ENCODE measurements around the gene SEPTIN12.
A peak's percentile ranks its signal among the peaks of the same experiment; 100 is the strongest.

The SEPTIN12 gene

GRCh38 chr16:4820652-4821051 lies 32.5 kb upstream of the SEPTIN12 start:
- no peak overlapping the region for H3K9ac ChIP-seq (ENCODE audit: low read length in 2 of 2)
- H3K27me3 ChIP-seq (ENCODE audit: control insufficient read depth in 1 of 2, insufficient read depth in 2 of 2, low read length in 2 of 2) = no peaks in the 10 kb centered on the region
- no peak overlapping the region for H3K27ac ChIP-seq (ENCODE audit: low read length)
- peaks cover 39 to 53% of the 10 kb centered on the region in 2 donors for H3K36me3 ChIP-seq (ENCODE audit: control insufficient read depth in 2 of 2, insufficient read depth in 2 of 2, low read length in 2 of 2)
- H3K9me3 ChIP-seq (ENCODE audit: control insufficient read depth in 2 of 2, low read length in 2 of 2) = no peaks in the 10 kb centered on the region
- H3K4me1 ChIP-seq (ENCODE audit: control insufficient read depth, insufficient read depth, low read length) = no peaks in the 10 kb centered on the region
- H3K4me3 ChIP-seq (ENCODE audit: low read length in 2 of 2) = no peak overlapping the region

GRCh38 chr16:4814542-4815173 lies 26.5 kb upstream of the SEPTIN12 start:
- Histone ChIP-seq H3K27me3 (ENCODE audit: control insufficient read depth in 1 of 2, insufficient read depth in 2 of 2, low read length in 2 of 2) (no peaks in the 10 kb centered on the region), H3K9ac (ENCODE audit: low read length in 2 of 2) (peak overlapping the region; percentile 16 to 37), H3K4me1 (ENCODE audit: control insufficient read depth, insufficient read depth, low read length) (peaks cover 17% of the 10 kb centered on the region), H3K36me3 (ENCODE audit: control insufficient read depth in 2 of 2, insufficient read depth in 2 of 2, low read length in 2 of 2) (peaks cover 17 to 37% of the 10 kb centered on the region in 2 donors), H3K9me3 (ENCODE audit: control insufficient read depth in 2 of 2, low read length in 2 of 2) (no peaks in the 10 kb centered on the region), H3K4me3 (ENCODE audit: low read length in 2 of 2) (peak overlapping the region in 1 of 2 donors; percentile 29), H3K27ac (ENCODE audit: low read length) (peak overlapping the region; percentile 92)

DNA sequence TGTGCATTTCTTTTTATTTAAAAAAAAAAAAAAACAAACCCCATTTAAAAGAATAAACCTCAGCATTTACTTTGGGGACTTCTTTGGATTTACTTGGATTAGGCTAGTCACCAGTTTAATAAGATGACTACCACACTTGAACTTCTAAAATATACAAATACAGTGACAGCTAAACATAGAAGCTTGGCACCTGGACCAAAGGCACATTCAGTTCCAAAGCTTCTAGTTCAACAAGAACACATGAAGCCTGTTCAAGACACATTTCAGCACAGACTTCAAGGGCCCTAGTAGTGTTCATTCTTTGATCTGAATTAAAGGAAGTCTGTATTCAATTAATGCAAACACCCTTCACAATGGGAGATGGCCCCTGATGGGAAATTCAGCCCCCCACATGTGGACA lies 25.9 kb upstream of the SEPTIN12 start:
- H3K36me3 ChIP-seq (ENCODE audit: control insufficient read depth in 2 of 2, insufficient read depth in 2 of 2, low read length in 2 of 2) = peaks cover 15 to 34% of the 10 kb centered on the region in 2 donors
- H3K4me1 ChIP-seq (ENCODE audit: control insufficient read depth, insufficient read depth, low read length) = peaks cover 17% of the 10 kb centered on the region
- H3K27me3 ChIP-seq (ENCODE audit: control insufficient read depth in 1 of 2, insufficient read depth in 2 of 2, low read length in 2 of 2) = no peaks in the 10 kb centered on the region
- H3K27ac ChIP-seq (ENCODE audit: low read length) = peak overlapping the region; percentile 92
- no peak overlapping the region for H3K4me3 ChIP-seq (ENCODE audit: low read length in 2 of 2)
- no peaks in the 10 kb centered on the region for H3K9me3 ChIP-seq (ENCODE audit: control insufficient read depth in 2 of 2, low read length in 2 of 2)
- H3K9ac ChIP-seq (ENCODE audit: low read length in 2 of 2) = peak overlapping the region; percentile 16 to 37

DNA sequence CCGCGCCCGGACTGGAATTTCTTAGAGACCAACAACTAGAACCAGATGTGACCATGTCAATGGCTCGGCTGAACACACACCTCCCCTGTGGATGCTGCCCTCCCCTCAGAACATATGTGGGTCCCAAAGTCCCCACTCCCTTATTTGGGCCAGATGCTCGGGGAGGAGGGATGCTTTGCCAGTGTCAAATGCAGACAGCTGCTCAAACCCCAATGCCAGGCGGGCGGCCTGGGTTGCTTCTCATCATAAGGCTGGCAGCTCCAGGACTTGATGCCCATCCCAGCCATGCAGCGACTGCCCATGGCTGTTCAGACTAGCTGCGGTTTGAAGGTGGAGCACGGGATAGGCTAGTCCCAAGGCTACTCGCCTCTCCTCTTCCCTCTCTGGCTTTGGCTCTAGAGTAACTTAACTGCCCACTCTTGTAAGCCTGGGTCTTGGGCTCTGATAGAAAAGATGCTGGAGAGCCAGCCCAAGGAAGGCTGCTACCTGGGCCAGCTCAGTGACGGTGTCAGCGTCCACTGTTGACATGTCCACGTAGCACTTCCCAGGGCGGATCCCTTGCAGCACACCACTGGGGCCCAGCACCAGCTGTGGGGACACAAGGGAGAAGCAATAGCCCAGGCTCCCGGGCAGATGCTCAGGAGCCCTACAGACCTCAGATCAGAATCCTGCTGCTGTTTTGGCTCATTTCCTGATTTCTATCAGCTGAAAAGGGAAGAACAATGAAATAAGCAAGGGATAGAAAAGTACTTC lies 25.3 kb upstream of the SEPTIN12 start:
- peak overlapping the region in 1 of 2 donors; percentile 42 for H3K9ac ChIP-seq (ENCODE audit: low read length in 2 of 2)
- peak overlapping the region in 1 of 2 donors; percentile 16 for H3K4me3 ChIP-seq (ENCODE audit: low read length in 2 of 2)
- peaks cover 15 to 28% of the 10 kb centered on the region in 2 donors for H3K36me3 ChIP-seq (ENCODE audit: control insufficient read depth in 2 of 2, insufficient read depth in 2 of 2, low read length in 2 of 2)
- H3K4me1 ChIP-seq (ENCODE audit: control insufficient read depth, insufficient read depth, low read length) = peaks cover 17% of the 10 kb centered on the region
- no peaks in the 10 kb centered on the region for H3K9me3 ChIP-seq (ENCODE audit: control insufficient read depth in 2 of 2, low read length in 2 of 2)
- no peaks in the 10 kb centered on the region for H3K27me3 ChIP-seq (ENCODE audit: control insufficient read depth in 1 of 2, insufficient read depth in 2 of 2, low read length in 2 of 2)
- H3K27ac ChIP-seq (ENCODE audit: low read length) = peak overlapping the region; percentile 92

GRCh38 chr16:4811773-4812172 lies 23.6 kb upstream of the SEPTIN12 start:
- peak overlapping the region; percentile 37 for H3K27ac ChIP-seq (ENCODE audit: low read length)
- peaks cover 19 to 25% of the 10 kb centered on the region in 2 donors for H3K36me3 ChIP-seq (ENCODE audit: control insufficient read depth in 2 of 2, insufficient read depth in 2 of 2, low read length in 2 of 2)
- no peaks in the 10 kb centered on the region for H3K9me3 ChIP-seq (ENCODE audit: control insufficient read depth in 2 of 2, low read length in 2 of 2)
- H3K4me1 ChIP-seq (ENCODE audit: control insufficient read depth, insufficient read depth, low read length) = peaks cover 17% of the 10 kb centered on the region
- no peaks in the 10 kb centered on the region for H3K27me3 ChIP-seq (ENCODE audit: control insufficient read depth in 1 of 2, insufficient read depth in 2 of 2, low read length in 2 of 2)
- H3K9ac ChIP-seq (ENCODE audit: low read length in 2 of 2) = no peak overlapping the region
- no peak overlapping the region for H3K4me3 ChIP-seq (ENCODE audit: low read length in 2 of 2)

- no peaks in the 10 kb centered on the region for H3K9me3 ChIP-seq (ENCODE audit: control insufficient read depth in 2 of 2, low read length in 2 of 2)
- H3K4me3 ChIP-seq (ENCODE audit: low read length in 2 of 2) = no peak overlapping the region
- H3K27ac ChIP-seq (ENCODE audit: low read length) = no peak overlapping the region
- H3K9ac ChIP-seq (ENCODE audit: low read length in 2 of 2) = no peak overlapping the region
- H3K27me3 ChIP-seq (ENCODE audit: control insufficient read depth in 1 of 2, insufficient read depth in 2 of 2, low read length in 2 of 2) = no peaks in the 10 kb centered on the region
- H3K4me1 ChIP-seq (ENCODE audit: control insufficient read depth, insufficient read depth, low read length) = peaks cover 17% of the 10 kb centered on the region
- H3K36me3 ChIP-seq (ENCODE audit: control insufficient read depth in 2 of 2, insufficient read depth in 2 of 2, low read length in 2 of 2) = peaks cover 19 to 25% of the 10 kb centered on the region in 2 donors
These were observed 23.1 kb upstream of the SEPTIN12 start for GRCh38 chr16:4811242-4811641.

- peaks cover 15 to 22% of the 10 kb centered on the region in 2 donors for H3K36me3 ChIP-seq (ENCODE audit: control insufficient read depth in 2 of 2, insufficient read depth in 2 of 2, low read length in 2 of 2)
These were observed 18.1 kb upstream of the SEPTIN12 start for GRCh38 chr16:4806280-4806679.

GRCh38 chr16:4805231-4805630 lies 17.1 kb upstream of the SEPTIN12 start:
- no peak overlapping the region for H3K4me3 ChIP-seq (ENCODE audit: low read length in 2 of 2)
- peak overlapping the region; percentile 78 for H3K27ac ChIP-seq (ENCODE audit: low read length)
- peaks cover 30% of the 10 kb centered on the region for H3K4me1 ChIP-seq (ENCODE audit: control insufficient read depth, insufficient read depth, low read length)
- H3K9me3 ChIP-seq (ENCODE audit: control insufficient read depth in 2 of 2, low read length in 2 of 2) = no peaks in the 10 kb centered on the region
- no peak overlapping the region for H3K9ac ChIP-seq (ENCODE audit: low read length in 2 of 2)
- H3K27me3 ChIP-seq (ENCODE audit: control insufficient read depth in 1 of 2, insufficient read depth in 2 of 2, low read length in 2 of 2) = no peaks in the 10 kb centered on the region
- H3K36me3 ChIP-seq (ENCODE audit: control insufficient read depth in 2 of 2, insufficient read depth in 2 of 2, low read length in 2 of 2) = peaks cover 11 to 20% of the 10 kb centered on the region in 2 donors

More at GRCh38 chr16:4806280-4806679, 18.1 kb upstream of the SEPTIN12 start:
- H3K27me3 ChIP-seq (ENCODE audit: control insufficient read depth in 1 of 2, insufficient read depth in 2 of 2, low read length in 2 of 2) = no peaks in the 10 kb centered on the region
- no peak overlapping the region for H3K9ac ChIP-seq (ENCODE audit: low read length in 2 of 2)
- peaks cover 19% of the 10 kb centered on the region for H3K4me1 ChIP-seq (ENCODE audit: control insufficient read depth, insufficient read depth, low read length)
- no peak overlapping the region for H3K27ac ChIP-seq (ENCODE audit: low read length)
- H3K4me3 ChIP-seq (ENCODE audit: low read length in 2 of 2) = no peak overlapping the region
- H3K9me3 ChIP-seq (ENCODE audit: control insufficient read depth in 2 of 2, low read length in 2 of 2) = no peaks in the 10 kb centered on the region

DNA sequence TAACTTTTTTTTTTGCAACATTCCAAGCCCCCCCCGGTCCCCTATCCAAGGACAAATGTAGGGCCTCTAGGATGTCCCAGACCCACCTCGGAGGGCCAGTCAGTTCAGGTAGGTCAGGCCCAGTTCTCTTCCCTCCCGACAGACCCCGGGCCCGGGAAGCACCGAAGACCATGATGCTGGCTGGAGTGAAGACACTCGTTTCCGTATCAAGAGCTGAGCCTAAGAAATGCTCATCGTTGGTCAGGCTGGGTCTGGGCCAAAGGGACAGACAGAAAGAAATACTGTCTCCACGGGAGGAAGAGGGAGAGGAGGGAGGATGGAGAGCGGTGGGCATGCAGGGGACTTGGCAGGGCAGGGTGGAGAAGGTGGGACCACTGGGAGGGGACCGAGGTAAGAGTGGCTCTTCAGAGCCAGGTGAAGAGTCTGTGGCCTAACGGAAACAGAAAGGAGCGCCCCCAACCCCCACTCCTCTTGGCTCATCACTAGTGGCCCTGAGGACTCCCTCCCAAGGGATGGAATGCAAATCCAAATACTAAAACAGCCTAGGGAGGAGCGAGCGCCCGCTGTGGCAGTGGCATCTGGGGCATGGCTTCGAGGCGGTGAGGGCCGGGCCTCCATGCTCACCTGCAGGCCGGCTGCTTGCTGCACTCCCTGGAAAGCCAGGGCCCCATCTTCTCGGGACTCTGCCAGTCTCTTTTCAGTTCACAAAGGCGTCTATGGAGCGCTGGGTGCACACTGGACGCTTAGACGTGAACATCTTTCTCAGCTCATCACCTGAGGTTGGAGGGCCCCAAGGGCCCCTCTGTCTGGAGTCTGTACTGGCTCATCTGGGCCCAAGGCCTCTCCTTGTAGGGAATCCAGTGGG lies 16.0 kb upstream of the SEPTIN12 start:
- Histone ChIP-seq H3K9ac (ENCODE audit: low read length in 2 of 2) (no peak overlapping the region), H3K27me3 (ENCODE audit: control insufficient read depth in 1 of 2, insufficient read depth in 2 of 2, low read length in 2 of 2) (no peaks in the 10 kb centered on the region), H3K4me1 (ENCODE audit: control insufficient read depth, insufficient read depth, low read length) (peaks cover 31% of the 10 kb centered on the region), H3K27ac (ENCODE audit: low read length) (peak overlapping the region; percentile 78), H3K4me3 (ENCODE audit: low read length in 2 of 2) (no peak overlapping the region), H3K9me3 (ENCODE audit: control insufficient read depth in 2 of 2, low read length in 2 of 2) (no peaks in the 10 kb centered on the region), H3K36me3 (ENCODE audit: control insufficient read depth in 2 of 2, insufficient read depth in 2 of 2, low read length in 2 of 2) (peaks cover 18 to 25% of the 10 kb centered on the region in 2 donors)

DNA sequence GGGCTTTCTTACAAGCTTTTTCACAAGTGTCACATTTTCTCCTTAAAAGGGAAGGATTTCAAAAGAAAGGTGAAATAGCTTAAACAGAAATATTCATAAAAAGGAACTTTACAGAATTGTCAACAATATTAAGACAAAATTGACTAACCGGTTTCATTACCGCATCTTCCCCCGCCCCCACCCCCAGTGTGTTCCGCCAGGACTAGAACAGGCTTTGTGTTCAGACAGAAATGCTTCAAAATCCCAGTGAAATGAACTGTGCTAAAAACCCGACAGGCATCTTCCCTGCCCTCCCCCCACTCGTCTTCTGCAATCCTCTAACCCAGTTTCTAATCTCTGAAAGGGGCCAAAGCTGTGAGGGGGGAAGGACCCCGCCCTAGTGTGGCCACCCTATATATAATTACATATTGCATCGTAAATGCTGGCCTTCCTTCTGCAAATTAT lies 15.3 kb upstream of the SEPTIN12 start:
- peaks cover 23 to 27% of the 10 kb centered on the region in 2 donors for H3K36me3 ChIP-seq (ENCODE audit: control insufficient read depth in 2 of 2, insufficient read depth in 2 of 2, low read length in 2 of 2)
- H3K9me3 ChIP-seq (ENCODE audit: control insufficient read depth in 2 of 2, low read length in 2 of 2) = no peaks in the 10 kb centered on the region
- H3K4me1 ChIP-seq (ENCODE audit: control insufficient read depth, insufficient read depth, low read length) = peaks cover 31% of the 10 kb centered on the region
- H3K27ac ChIP-seq (ENCODE audit: low read length) = peak overlapping the region; percentile 78
- H3K27me3 ChIP-seq (ENCODE audit: control insufficient read depth in 1 of 2, insufficient read depth in 2 of 2, low read length in 2 of 2) = no peaks in the 10 kb centered on the region
- peak overlapping the region in 1 of 2 donors; percentile 74 for H3K9ac ChIP-seq (ENCODE audit: low read length in 2 of 2)
- peak overlapping the region; percentile 73 to 83 for H3K4me3 ChIP-seq (ENCODE audit: low read length in 2 of 2)
